ENCODE results near the gene PPFIA2.

The PPFIA2 gene

GRCh38 chr12:81257947-81258551, 501.1 kb downstream of the PPFIA2 start:
- Mint-ChIP-seq H3K27ac (no peak overlapping the region), H3K4me1 (peaks cover 32% of the 10 kb centered on the region), H3K36me3 (ENCODE audit: low read depth) (peaks cover 24% of the 10 kb centered on the region), H3K4me3 (no peak overlapping the region), H3K9me3 (no peaks in the 10 kb centered on the region), H3K27me3 (ENCODE audit: low read depth, poor library complexity) (no peaks in the 10 kb centered on the region)
- DNase-seq, result no peak
- peak; percentile 51 for TF ChIP-seq CTCF (IDR thresholded peaks at IDR 0.05)

DNA sequence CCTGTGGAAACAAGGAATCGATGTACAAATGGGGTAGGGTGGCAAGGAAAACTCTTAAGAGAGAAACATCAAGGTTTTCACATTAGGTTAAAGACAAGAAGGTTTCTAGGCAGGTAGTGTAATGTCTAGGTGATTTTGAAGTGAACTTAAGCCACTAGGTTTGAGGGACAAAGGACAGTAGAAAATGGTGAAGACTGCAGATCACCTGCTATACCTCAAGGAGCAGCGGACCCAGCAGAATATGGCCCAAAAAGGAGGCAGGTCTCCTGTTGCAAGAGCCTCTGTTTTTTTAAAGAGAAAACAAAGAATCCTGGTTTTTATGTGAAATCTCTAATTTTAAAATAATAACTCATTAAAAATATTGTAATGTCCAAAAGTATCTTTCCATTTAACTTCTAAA, 503.2 kb downstream of the PPFIA2 start:
- Mint-ChIP-seq H3K36me3 (ENCODE audit: low read depth) (peaks cover 33% of the 10 kb centered on the region), H3K4me1 (peaks cover 33% of the 10 kb centered on the region), H3K9me3 (no peaks in the 10 kb centered on the region), H3K27ac (peak overlapping the region; percentile 92), H3K4me3 (no peak overlapping the region), H3K27me3 (ENCODE audit: low read depth, poor library complexity) (no peaks in the 10 kb centered on the region)
- TF ChIP-seq CTCF (IDR thresholded peaks at IDR 0.05), result no peak
- no peak for DNase-seq

DNA sequence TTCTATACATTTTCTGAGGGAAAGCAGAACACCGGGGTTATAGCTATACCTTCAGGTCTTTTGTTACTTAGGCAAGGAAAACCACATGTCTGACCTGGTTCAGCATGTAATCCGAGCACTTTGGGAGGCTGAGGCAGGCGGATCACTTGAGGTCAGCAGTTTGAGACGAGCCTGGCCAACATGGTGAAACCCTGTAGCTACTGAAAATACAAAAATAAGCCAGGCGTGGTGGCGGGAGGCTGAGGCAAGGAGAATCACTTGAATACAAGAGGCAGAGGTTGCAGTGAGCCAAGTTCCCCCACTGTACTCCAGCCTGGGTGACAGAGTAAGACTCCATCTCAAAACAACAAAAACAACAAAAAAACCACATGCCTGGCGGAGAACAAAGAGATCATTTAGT, 503.7 kb downstream of the PPFIA2 start:
- DNase-seq, result no peak
- Mint-ChIP-seq H3K4me3 (no peak overlapping the region), H3K4me1 (peaks cover 33% of the 10 kb centered on the region), H3K27ac (peak overlapping the region; percentile 92), H3K27me3 (ENCODE audit: low read depth, poor library complexity) (no peaks in the 10 kb centered on the region), H3K36me3 (ENCODE audit: low read depth) (peaks cover 34% of the 10 kb centered on the region), H3K9me3 (no peaks in the 10 kb centered on the region)
- no peak for TF ChIP-seq CTCF (IDR thresholded peaks at IDR 0.05)

DNA sequence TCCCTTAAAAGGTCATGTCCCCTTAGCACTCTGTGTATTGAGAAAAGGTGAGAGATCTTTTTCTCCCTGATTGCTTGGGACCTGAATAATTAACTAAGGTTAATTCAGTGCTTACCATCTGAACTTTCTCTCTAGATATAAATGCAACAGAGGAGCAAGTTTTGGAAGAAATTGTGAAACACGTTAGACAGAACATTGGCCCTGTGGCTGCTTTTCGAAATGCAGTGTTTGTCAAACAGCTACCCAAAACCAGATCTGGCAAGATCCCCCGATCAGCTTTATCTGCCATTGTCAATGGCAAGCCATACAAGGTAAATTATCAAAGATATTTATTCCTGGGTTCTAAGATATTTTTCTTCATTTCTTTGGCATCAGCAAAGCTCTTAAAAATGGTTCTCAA, 505.8 kb downstream of the PPFIA2 start:
- DNase-seq, result no peak
- TF ChIP-seq CTCF (IDR thresholded peaks at IDR 0.05), result no peak
- H3K27me3 Mint-ChIP-seq (ENCODE audit: low read depth, poor library complexity), result no peaks in the 10 kb centered on the region
- H3K27ac Mint-ChIP-seq, result peak overlapping the region; percentile 17
- peaks cover 34% of the 10 kb centered on the region for H3K36me3 Mint-ChIP-seq (ENCODE audit: low read depth)
- H3K4me1 Mint-ChIP-seq, result peaks cover 30% of the 10 kb centered on the region
- no peak overlapping the region for H3K4me3 Mint-ChIP-seq
- H3K9me3 Mint-ChIP-seq, result no peaks in the 10 kb centered on the region

- Mint-ChIP-seq H3K27me3 (ENCODE audit: low read depth, poor library complexity) (no peaks in the 10 kb centered on the region), H3K4me3 (no peak overlapping the region), H3K9me3 (no peaks in the 10 kb centered on the region), H3K4me1 (peaks cover 25% of the 10 kb centered on the region), H3K36me3 (ENCODE audit: low read depth) (peaks cover 34% of the 10 kb centered on the region), H3K27ac (no peak overlapping the region)
- no peak for TF ChIP-seq CTCF (IDR thresholded peaks at IDR 0.05)
- no peak for DNase-seq
These were observed 506.9 kb downstream of the PPFIA2 start for GRCh38 chr12:81252228-81252627.

GRCh38 chr12:81249976-81250375, 509.2 kb downstream of the PPFIA2 start:
- no peak for DNase-seq
- TF ChIP-seq CTCF (IDR thresholded peaks at IDR 0.05), result no peak
- Mint-ChIP-seq H3K4me1 (peaks cover 28% of the 10 kb centered on the region), H3K36me3 (ENCODE audit: low read depth) (peaks cover 26% of the 10 kb centered on the region), H3K4me3 (no peak overlapping the region), H3K9me3 (peaks cover 4% of the 10 kb centered on the region), H3K27me3 (ENCODE audit: low read depth, poor library complexity) (peaks cover 3% of the 10 kb centered on the region), H3K27ac (no peak overlapping the region)

Measured in nephron progenitor cell (in vitro differentiated cells).